Lower leg skin (tissue), 3 donors: ENCODE results near the gene TP53RK.

Experiments
- POLR2A ChIP-seq, 2 donors: fragments of 450-650 bp; IDR thresholded peaks; one replicate each; pipeline ENCODE4 v1.6.1; 2016 to 2017; ENCODE audit warnings: antibody characterized with exemption in 2 of 2, mild to moderate bottlenecking in 1 of 2, moderate library complexity in 1 of 2
- TF ChIP-seq, protein P1 (sequence below), 3 donors: fragments of 450-650 bp; IDR thresholded peaks; one replicate each; pipeline ENCODE4 v1.5.1; 2016; ENCODE audit warnings: antibody characterized with exemption in 3 of 3, mild to moderate bottlenecking in 3 of 3, moderate library complexity in 2 of 3

DNA sequence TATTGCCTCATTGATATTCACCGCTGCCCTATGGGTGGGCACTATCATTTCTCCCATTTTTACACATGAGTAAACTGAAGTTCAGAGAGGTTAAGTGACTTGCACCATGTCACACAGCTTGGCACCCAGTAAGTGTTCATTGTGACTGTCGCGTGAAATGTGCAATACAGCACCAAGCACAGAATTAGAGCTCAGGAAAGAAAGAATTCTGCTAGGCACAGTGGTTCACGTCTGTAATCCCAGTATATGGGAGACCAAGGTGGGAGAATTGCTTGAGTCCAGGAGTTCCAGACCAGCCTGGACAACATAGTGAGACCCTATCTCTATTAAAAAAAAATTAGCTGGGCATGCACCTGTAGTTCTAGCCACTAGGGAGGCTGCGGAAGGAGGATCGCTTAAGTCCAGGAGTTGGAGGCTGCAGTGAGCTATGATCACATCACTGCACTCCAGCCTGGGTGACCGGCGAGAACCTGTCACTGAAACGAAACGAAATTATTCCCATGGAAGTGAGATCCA, 38.6 kb downstream of the TP53RK start:
- TF ChIP-seq, protein P1, sequence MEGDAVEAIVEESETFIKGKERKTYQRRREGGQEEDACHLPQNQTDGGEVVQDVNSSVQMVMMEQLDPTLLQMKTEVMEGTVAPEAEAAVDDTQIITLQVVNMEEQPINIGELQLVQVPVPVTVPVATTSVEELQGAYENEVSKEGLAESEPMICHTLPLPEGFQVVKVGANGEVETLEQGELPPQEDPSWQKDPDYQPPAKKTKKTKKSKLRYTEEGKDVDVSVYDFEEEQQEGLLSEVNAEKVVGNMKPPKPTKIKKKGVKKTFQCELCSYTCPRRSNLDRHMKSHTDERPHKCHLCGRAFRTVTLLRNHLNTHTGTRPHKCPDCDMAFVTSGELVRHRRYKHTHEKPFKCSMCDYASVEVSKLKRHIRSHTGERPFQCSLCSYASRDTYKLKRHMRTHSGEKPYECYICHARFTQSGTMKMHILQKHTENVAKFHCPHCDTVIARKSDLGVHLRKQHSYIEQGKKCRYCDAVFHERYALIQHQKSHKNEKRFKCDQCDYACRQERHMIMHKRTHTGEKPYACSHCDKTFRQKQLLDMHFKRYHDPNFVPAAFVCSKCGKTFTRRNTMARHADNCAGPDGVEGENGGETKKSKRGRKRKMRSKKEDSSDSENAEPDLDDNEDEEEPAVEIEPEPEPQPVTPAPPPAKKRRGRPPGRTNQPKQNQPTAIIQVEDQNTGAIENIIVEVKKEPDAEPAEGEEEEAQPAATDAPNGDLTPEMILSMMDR (IDR thresholded peaks at IDR 0.05) = no peak
- TF ChIP-seq POLR2A (IDR thresholded peaks at IDR 0.05) = no peak
